CD4-positive, alpha-beta T cell treated with Interferon alpha-2 for 1 hour (primary cell): ENCODE data around the gene SDK1.

Experiments
- DNase-seq, 2 donors: peaks; one replicate each; pipeline ENCODE4 v3.0.0-alpha.2; 2020 to 2022

The SDK1 gene

DNA sequence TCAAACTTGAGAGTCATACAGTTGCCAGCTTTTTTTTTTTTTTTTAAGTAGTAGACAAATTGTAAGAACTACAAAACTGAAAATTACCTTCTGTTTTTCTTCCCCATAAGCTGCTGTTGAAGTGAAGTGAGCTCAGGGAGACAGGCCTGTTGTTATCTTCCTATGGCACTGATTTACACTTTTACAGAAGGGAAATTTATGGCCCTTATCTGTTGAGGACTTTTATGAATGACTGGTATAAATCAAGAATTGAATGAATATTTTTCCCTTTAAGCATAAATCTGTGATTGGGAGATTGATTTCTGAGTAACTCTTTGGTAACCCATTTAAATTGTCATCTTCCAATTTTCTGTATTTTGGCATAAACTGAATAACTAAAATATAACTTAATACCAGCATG is 124.0 kb downstream of the SDK1 start:
- DNase-seq = no peak

GRCh38 chr7:3426064-3426463 is 125.0 kb downstream of the SDK1 start:
- DNase-seq = no peak

DNA sequence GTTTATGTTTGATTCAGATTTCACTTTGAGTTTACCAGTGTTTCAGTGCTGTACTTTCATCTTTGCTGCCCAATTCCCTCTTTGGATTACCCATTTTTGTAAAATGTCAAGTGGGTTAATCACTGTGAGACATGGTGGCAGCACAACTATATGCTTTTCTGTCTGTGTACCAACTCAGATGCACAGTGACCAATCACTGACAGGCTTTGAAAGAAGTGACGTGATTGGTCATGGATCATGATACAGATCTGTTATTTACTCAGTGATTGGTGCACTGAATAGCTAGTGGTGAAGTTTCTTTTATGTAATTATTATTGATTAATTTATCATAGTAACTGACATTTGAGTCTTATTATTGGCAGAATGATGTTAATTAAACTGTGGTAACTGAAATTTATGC is 126.9 kb downstream of the SDK1 start:
- DNase-seq = peak in 1 of 2 donors; percentile 7

GRCh38 chr7:3429981-3430380 is 128.9 kb downstream of the SDK1 start:
- no peak for DNase-seq

GRCh38 chr7:3430588-3430987 is 129.5 kb downstream of the SDK1 start:
- no peak for DNase-seq

GRCh38 chr7:3431306-3431705 is 130.3 kb downstream of the SDK1 start:
- no peak for DNase-seq

GRCh38 chr7:3432911-3433310 is 131.9 kb downstream of the SDK1 start:
- no peak for DNase-seq

- no peak for DNase-seq
These were observed 133.6 kb downstream of the SDK1 start for GRCh38 chr7:3434611-3435010.

DNA sequence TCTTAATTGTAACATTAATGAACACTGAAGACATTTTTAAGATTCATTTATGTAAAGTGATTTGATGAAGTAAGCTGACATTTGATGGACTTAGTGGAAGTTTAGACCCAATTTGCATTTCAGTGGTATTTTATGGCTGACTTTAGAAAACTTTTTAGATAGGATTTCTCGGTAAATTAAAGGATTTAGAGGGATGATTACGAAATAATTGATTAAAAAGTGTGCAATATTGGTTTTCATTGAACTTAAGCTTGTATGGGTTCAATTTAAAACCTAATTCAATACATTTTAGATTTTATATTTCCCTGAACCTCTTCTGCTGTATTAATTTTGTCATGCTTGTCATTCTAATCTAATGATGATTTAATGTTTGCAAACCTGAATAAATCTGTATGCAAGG is 135.1 kb downstream of the SDK1 start:
- no peak for DNase-seq

GRCh38 chr7:3436746-3437145 is 135.7 kb downstream of the SDK1 start:
- DNase-seq = no peak

DNA sequence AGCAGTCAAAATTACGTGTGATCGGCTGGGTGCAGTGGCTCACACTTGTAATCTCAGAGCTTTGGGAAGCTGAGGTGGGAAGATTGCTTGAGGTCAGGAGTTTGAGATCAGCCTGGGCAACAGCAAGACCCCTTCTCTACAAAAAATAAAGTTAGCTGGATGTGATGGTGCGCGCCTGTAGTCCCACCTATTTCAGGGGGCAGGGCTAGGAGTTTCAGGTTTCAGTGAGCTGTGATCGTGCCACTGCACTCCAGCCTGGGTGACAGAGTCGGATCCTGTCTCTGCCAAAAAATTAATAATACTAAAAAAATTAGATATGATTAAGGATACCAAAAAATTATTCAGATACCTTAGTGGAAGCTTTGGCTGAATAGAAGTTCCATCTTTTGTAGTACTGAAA is 136.4 kb downstream of the SDK1 start:
- no peak for DNase-seq

DNA sequence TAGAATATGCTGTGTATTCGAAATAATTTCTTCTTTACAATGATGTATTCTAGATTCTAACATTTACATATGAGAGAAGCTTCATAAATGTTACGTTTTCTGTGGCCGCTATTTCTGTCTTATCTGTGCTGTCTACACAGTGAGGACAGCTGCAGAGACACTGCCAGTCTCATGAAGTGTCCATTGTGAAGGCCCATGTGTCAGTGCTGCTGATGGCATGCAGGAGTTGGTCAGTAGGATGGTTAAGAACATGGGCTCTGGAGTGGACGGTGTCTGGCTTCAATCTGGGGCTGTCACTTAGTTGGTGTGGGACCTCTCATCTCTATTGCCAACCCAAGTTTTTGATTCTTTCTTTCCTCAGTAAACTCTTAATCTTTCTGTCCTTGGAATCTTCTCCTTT is 137.3 kb downstream of the SDK1 start:
- no peak for DNase-seq

DNA sequence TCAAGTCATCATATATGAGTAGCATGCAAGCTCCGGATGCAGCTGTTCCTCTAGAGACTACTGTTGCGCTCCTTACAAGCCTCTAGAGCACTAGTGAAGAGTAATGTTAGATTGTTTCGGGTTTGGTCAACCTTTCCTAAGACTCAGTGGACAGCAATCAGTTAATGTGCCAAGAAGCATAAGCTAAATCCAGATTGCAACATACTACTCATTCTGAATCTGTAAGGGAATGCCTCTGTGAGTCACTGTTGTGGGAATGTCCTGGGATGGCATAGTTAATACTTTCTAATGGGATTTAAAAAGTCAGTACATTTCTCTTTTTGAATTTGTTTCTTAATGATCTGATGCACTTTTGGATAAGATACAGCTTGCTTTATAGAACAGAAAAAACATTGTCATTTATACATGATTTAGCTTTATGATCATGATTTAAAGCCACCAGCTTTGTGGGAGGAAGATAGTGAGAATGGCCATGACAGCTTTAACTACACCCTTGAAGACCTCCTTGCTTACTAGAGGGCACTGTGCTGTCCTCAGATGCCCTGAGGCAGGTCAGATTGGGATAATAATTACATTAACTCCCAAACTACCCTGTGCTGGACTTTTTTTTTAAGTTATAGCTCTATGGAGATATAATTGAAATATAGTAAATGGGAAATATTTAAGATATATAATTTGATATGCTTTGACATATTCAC is 138.4 kb downstream of the SDK1 start:
- DNase-seq = no peak

GRCh38 chr7:3440509-3440908 is 139.5 kb downstream of the SDK1 start:
- DNase-seq = no peak

GRCh38 chr7:3443716-3444115 is 142.7 kb downstream of the SDK1 start:
- DNase-seq = no peak

GRCh38 chr7:3446786-3447185 is 145.7 kb downstream of the SDK1 start:
- no peak for DNase-seq

- no peak for DNase-seq
These were observed 150.6 kb downstream of the SDK1 start for GRCh38 chr7:3451701-3452100.

DNA sequence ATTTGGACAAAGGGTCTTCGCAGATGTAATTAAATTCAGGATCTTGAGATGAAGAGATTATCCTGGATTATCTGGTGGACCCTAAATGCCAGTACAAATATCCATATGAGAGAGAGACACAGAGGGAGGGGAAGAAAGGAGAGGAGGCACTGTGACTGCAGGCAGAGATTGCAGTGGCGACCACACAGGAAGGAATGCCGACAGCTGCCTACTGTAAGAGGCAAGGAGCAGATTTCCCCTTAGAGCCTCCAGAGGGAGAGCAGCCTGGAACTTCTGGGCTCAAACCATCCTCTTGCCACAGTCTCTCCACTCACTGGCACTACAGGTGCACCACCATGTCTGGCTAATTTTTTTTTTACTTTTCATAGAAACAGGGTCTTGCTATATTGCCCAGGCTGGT is 152.3 kb downstream of the SDK1 start:
- DNase-seq = no peak

- no peak for DNase-seq
These were observed 154.9 kb downstream of the SDK1 start for GRCh38 chr7:3455806-3456595.

- DNase-seq = no peak
These were observed 158.1 kb downstream of the SDK1 start for GRCh38 chr7:3459111-3459510.

- DNase-seq = peak; percentile 75 to 82
These were observed 160.9 kb downstream of the SDK1 start for GRCh38 chr7:3461923-3462322.

DNA sequence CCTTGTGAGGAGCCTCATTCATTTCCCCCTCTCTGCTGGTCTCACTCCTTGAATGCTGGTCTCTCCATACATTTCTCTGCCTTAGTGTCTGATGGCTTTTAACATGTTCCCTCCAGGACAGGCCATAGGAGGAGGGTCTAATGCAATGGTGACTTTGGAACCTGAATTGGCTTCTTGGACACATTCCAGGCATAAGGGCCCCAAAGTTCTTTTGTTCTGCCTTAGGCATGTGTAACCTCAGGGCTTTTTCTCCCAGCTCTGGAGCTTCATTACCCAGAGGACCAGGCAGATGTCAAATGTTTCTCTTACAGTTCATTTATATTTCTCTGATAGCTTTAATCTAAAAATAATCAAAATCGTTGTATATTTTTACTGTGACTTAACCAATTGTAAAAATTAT is 162.6 kb downstream of the SDK1 start:
- no peak for DNase-seq

GRCh38 chr7:3464900-3465622 is 164.0 kb downstream of the SDK1 start:
- peak; percentile 23 to 62 for DNase-seq

GRCh38 chr7:3466261-3466660 is 165.2 kb downstream of the SDK1 start:
- no peak for DNase-seq
